ENCODE results near the gene ADARB1. TPM values are rescaled to one million over a fixed set of nuclear protein-coding genes. Genes with fewer than 3 reads are reported as not detected.
A peak's percentile ranks its signal among the peaks of the same experiment; 100 is the strongest.
"Not testable (repeated sequence)": the region's sequence is repeated elsewhere in the genome, so short reads cannot be mapped to it uniquely, and the experiment has no call there.

ADARB1 gene
- total RNA-seq, 4 donors from 2014 or later, result 107 to 231 (median 201) TPM

DNA sequence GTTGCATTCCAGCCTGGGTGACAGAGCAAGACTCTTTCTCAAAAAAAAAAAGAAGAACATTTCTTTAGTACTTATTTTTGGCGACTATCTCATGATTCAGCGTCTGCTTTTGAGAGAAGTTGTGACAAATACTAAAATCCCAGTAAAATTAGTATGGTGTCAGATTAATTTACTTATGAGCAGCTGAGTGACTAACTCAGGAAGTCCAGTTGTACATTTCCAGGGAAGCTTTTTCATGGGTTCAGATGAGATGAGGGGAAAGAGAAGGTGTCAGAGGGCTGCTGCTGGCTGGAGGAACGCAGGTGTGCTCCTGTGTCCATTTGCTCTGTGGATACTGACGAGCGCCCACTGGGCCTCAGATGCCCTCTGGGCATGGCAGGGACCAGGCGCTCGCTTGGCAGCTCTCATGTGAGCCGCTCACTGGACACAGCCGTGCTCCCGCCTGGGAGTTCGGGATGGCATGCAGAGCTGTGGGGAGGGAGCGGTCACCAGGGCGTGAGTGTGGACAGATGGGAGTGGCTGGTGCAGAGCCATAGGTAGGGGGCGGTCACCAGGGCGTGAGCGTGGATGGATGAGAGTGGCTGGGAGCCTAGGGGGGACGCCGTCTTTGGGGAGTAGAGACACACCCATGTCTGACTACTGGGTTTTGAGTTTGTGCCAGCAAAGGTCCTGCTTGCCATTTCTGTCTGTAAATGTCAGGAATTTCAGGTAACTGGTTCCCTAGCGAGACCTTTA lies 55.0 kb downstream of the ADARB1 start:
- TF ChIP-seq POLR2A (IDR thresholded peaks at IDR 0.05; ENCODE audit: low read depth), result no peak
- peak; percentile 11 to 52 for TF ChIP-seq POLR2AphosphoS5 (IDR thresholded peaks at IDR 0.05)
- no peak overlapping the region for H3K4me3 ChIP-seq
- H3K27me3 ChIP-seq, result no peaks in the 10 kb centered on the region
- no peak for DNase-seq (ENCODE audit: extremely low spot score)
- intact Hi-C loops (cut with DNase I), result no loop called here
- peaks cover 54 to 99% (median 91%) of the 10 kb centered on the region in 4 donors for H3K4me1 ChIP-seq
- 62% methylated on average over 13 of the region's 19 CpGs for WGBS
- H3K36me3 ChIP-seq, result peaks cover 0 to 9% (median 0%) of the 10 kb centered on the region in 4 donors
- H3K27ac ChIP-seq (replicated peaks in 1 of 4), result peak overlapping the region; percentile 84 to 86 (median 85)
- H3K9me3 ChIP-seq, result no peaks in the 10 kb centered on the region

DNA sequence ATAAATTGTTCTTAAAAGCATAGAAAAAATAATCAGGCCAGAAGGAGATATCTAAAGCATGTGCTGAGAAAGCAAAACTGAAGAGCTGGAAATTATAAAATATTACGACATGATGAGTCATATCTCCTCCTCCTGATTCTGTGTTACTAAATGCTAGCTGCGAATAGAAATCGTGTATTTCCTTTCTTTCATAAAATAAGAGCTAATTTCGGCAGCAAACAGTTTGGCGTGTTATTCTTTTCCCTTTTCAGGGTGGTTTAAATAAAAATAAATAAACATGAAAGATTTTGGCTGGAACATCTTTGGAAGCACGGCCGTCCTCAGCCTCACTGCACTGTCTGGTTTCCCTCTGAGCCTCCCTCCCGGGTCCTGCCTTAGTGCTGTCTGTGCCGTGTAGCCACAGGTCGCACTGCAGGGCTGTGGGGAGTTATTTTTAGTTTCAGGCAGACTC lies 56.0 kb downstream of the ADARB1 start:
- Histone ChIP-seq H3K27me3 (no peaks in the 10 kb centered on the region), H3K27ac (replicated peaks in 1 of 4) (peak overlapping the region; percentile 84 to 86 (median 85)), H3K36me3 (peaks cover 0 to 18% (median 1%) of the 10 kb centered on the region in 4 donors), H3K4me1 (peaks cover 53 to 99% (median 93%) of the 10 kb centered on the region in 4 donors), H3K9me3 (no peaks in the 10 kb centered on the region), H3K4me3 (peak overlapping the region; percentile 27 to 45 (median 36))
- TF ChIP-seq POLR2A (IDR thresholded peaks at IDR 0.05; ENCODE audit: low read depth) (no peak), POLR2AphosphoS5 (IDR thresholded peaks at IDR 0.05) (peak; percentile 63 to 70), EP300 (IDR thresholded peaks at IDR 0.05) (no peak)
- TF ChIP-seq, protein P1, sequence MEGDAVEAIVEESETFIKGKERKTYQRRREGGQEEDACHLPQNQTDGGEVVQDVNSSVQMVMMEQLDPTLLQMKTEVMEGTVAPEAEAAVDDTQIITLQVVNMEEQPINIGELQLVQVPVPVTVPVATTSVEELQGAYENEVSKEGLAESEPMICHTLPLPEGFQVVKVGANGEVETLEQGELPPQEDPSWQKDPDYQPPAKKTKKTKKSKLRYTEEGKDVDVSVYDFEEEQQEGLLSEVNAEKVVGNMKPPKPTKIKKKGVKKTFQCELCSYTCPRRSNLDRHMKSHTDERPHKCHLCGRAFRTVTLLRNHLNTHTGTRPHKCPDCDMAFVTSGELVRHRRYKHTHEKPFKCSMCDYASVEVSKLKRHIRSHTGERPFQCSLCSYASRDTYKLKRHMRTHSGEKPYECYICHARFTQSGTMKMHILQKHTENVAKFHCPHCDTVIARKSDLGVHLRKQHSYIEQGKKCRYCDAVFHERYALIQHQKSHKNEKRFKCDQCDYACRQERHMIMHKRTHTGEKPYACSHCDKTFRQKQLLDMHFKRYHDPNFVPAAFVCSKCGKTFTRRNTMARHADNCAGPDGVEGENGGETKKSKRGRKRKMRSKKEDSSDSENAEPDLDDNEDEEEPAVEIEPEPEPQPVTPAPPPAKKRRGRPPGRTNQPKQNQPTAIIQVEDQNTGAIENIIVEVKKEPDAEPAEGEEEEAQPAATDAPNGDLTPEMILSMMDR (IDR thresholded peaks at IDR 0.05), result no peak
- 8% methylated on average over 10 of the region's 10 CpGs for WGBS
- DNase-seq (ENCODE audit: extremely low spot score), result no peak
- intact Hi-C loops (cut with DNase I), result no loop called here

DNA sequence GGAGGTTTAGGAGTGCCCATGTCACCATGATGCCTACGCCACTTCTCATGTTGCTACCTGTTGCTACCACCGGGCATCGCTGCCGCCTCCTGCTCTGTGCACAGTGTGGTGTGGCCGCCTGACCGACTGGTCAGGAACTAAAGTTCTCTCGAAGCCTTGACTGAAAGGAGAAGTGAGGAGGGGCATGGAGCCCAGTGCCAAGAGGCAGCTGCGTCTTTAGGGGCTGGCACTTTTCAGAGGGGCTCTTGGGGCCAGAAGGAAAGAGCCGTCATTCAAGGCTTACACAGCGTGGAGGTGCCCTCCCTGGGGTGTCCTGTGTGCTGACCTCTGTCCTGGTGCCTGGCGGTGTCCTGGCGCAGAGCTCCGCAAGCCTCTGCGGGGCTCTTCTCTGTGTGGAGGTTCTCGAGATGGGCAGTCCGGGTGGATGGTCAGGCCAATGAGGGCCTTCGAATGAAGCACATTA lies 57.2 kb downstream of the ADARB1 start:
- Histone ChIP-seq H3K27ac (replicated peaks in 1 of 4) (peak overlapping the region; percentile 84 to 86 (median 85)), H3K27me3 (no peaks in the 10 kb centered on the region), H3K9me3 (no peaks in the 10 kb centered on the region), H3K4me3 (no peak overlapping the region), H3K4me1 (peaks cover 41 to 99% (median 93%) of the 10 kb centered on the region in 4 donors), H3K36me3 (peaks cover 0 to 19% (median 4%) of the 10 kb centered on the region in 4 donors)
- 94% methylated on average over 13 of the region's 17 CpGs for WGBS
- TF ChIP-seq, protein P1 (IDR thresholded peaks at IDR 0.05), result no peak
- TF ChIP-seq POLR2A (IDR thresholded peaks at IDR 0.05; ENCODE audit: low read depth) (no peak), EP300 (IDR thresholded peaks at IDR 0.05) (no peak), POLR2AphosphoS5 (IDR thresholded peaks at IDR 0.05) (no peak)
- intact Hi-C loops (cut with DNase I), result no loop called here
- DNase-seq (ENCODE audit: extremely low spot score), result no peak

DNA sequence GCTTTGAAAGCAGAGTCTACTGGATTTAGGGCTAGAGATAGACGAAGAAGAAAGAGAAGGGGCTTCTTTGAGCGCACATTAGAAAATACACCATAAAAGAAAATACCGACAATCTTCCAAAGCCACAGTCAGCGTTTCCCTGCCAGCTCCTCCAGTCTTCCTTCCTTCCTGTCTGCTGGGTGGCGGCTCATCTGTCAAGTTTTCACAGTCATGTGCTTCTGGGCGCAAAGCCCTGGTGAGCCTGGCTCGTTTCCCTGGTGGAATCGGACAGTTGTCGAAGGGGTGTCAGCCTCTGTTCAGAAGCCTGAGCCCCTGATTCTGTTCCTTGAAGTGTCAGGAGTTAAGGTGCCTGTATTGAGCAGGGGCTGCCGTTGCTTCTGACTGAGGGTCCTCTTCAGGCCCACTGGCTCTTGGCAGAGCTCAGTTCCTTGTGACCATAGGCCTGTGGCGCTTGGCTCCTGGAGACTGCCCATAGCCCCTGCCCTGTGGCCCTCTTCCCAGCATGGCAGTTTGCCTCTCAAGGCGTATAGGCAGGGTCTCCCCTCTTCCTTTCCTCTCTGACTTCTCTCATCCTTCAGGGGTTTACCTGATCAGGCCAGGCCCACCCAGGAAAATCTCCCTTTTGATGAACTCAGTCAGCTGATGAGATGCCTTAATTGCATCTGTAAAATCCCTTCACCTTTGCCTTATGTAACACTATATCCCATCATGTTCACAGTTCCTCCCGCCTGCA lies 58.6 kb downstream of the ADARB1 start:
- WGBS, result 50% methylated on average over 13 of the region's 13 CpGs
- H3K9me3 ChIP-seq, result no peaks in the 10 kb centered on the region
- peak overlapping the region; percentile 40 to 86 (median 85) for H3K27ac ChIP-seq (replicated peaks in 1 of 4)
- no peak for DNase-seq (ENCODE audit: extremely low spot score)
- no peak overlapping the region for H3K4me3 ChIP-seq
- H3K27me3 ChIP-seq, result no peaks in the 10 kb centered on the region
- peak in 1 of 2 donors; percentile 62 for TF ChIP-seq POLR2AphosphoS5 (IDR thresholded peaks at IDR 0.05)
- TF ChIP-seq, protein P1 (IDR thresholded peaks at IDR 0.05), result no peak
- TF ChIP-seq POLR2A (IDR thresholded peaks at IDR 0.05; ENCODE audit: low read depth), result no peak
- intact Hi-C loops (cut with DNase I), result no loop called here
- peaks cover 0 to 13% (median 4%) of the 10 kb centered on the region in 4 donors for H3K36me3 ChIP-seq
- H3K4me1 ChIP-seq, result peaks cover 38 to 99% (median 96%) of the 10 kb centered on the region in 4 donors

DNA sequence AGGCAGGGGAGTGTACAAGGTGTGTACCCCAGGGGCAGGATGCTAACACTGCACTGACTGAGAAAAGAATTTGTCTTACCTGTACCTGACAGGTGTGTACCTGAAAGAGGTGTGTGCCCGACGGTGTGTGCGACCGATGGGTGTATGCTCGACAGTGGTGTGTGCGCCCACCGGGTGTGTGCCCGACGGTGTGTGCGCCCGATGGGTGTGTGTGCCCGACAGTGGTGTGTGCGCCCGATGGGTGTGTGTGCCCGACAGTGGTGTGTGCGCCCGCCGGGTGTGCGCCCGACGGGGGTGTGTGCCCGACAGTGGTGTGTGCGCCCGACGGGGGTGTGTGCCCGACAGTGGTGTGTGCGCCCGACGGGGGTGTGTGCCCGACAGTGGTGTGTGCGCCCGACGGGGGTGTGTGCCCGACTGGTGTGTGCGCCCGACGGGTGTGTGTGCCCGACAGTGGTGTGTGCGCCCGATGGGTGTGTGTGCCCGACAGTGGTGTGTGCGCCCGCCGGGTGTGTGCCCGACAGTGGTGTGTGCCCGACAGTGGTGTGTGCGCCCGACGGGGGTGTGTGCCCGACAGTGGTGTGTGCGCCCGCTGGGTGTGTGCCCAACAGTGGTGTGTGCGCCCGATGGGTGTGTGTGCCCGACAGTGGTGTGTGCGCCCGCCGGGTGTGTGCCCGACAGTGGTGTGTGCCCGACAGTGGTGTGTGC lies 59.3 kb downstream of the ADARB1 start:
- H3K4me3 ChIP-seq; DNase-seq (ENCODE audit: extremely low spot score); H3K27me3 ChIP-seq; H3K9me3 ChIP-seq; intact Hi-C loops (cut with DNase I): not testable (repeated sequence)
- WGBS, result 95% methylated on average over 55 of the region's 60 CpGs
- H3K4me1 ChIP-seq, result peaks cover 32 to 99% (median 96%) of the 10 kb centered on the region in 4 donors
- H3K36me3 ChIP-seq, result peaks cover 0 to 17% (median 6%) of the 10 kb centered on the region in 4 donors
- H3K27ac ChIP-seq (replicated peaks in 1 of 4), result peak overlapping the region in 3 of 4 donors; percentile 84 to 86 (median 86)
